Stimulated activated CD4-positive, alpha-beta T cell treated with anti-CD3 and anti-CD28 coated beads, Interleukin-12 subunit alpha, Interleukin-12 subunit beta, amount 100 ng/mL, for 24 hours (primary cell): ENCODE measurements around the gene ERBB4.

Experiments
- DNase-seq, 2 experiments: peaks; one replicate each; pipeline ENCODE4 v3.0.0-alpha.2; 2020; ENCODE audit warnings: low read depth in 2 of 2

ERBB4 gene

DNA sequence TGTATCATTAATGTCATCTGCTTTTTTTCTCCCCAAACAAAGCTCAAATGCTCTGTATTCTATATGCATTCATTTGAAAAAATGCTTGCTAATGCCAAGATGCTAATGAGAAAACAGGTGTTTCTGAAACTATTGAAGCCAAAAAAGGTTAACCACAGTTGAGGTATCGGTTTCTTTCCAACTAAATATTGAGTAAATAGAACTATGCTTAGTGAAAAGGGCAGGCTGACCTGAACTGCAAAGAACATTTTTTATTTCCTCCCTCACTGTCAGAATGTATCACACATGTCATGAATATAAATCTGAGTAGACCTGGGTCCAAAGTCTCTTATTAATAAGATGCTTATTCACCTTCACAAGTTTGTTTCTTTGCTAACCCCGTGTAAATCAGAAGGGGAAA, 1115.6 kb downstream of the ERBB4 start:
- DNase-seq = no peak

GRCh38 chr2:211417544-211417943, 1121.1 kb downstream of the ERBB4 start:
- no peak for DNase-seq

GRCh38 chr2:211416373-211416772, 1122.2 kb downstream of the ERBB4 start:
- DNase-seq = no peak

GRCh38 chr2:211413746-211414145, 1124.9 kb downstream of the ERBB4 start:
- no peak for DNase-seq

GRCh38 chr2:211408483-211408891, 1130.1 kb downstream of the ERBB4 start:
- no peak for DNase-seq

GRCh38 chr2:211407076-211407475, 1131.5 kb downstream of the ERBB4 start:
- DNase-seq = no peak

DNA sequence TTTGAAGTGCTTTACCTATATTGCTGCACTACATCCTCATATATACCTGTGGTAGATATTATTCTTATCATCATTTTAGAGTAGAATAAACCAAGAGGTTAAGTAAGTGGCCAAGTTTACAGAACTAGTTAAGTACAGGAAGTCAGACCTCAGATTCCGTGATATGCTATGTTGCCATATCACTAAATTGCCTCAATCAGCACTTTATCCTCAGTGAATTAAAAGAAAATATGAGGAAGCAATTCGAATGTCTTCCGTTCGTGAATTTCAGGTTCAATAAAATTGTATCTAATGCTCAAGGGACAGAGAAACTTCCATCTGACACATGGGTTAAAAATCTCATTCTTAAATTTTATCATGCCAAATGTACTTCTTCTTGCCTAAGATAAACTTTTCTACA, 1133.6 kb downstream of the ERBB4 start:
- no peak for DNase-seq

DNA sequence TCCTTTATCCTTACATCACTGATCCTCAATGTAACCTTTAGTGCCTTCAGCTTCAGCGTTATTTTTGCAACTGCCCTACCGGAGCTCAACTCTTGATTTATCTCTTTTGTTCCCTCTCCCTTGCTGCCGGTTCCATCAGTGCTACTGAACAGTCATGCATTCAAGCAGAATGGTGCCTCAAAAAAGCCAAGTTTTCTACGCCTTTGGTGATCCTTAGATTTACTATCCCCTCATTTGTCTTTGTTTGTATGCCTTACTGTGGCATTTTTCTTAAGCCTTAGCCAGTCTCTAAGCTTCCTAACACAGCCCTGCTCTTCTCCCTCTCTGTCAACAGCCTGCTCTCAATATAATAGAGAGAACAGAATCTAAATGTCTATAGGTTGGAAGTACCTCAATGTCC, 1134.5 kb downstream of the ERBB4 start:
- DNase-seq = no peak

DNA sequence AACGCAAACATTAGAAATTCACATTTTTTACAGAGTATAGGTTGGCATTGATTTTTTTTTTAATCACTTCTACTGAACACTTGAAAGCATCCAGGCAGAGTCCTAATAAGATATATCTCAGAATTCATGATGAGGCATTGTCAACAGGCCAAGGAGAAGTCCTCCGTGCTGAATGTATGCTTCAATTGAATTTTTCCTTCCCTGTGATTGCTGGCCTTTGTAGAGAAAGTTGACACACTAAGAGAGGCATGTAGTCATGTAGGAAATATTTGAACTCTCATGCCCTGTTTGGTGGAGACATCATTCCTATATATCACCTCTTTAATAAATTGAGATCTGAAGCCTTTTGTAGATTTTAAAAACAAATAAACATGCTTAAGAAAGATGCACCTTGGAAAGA, 1137.3 kb downstream of the ERBB4 start:
- no peak for DNase-seq

DNA sequence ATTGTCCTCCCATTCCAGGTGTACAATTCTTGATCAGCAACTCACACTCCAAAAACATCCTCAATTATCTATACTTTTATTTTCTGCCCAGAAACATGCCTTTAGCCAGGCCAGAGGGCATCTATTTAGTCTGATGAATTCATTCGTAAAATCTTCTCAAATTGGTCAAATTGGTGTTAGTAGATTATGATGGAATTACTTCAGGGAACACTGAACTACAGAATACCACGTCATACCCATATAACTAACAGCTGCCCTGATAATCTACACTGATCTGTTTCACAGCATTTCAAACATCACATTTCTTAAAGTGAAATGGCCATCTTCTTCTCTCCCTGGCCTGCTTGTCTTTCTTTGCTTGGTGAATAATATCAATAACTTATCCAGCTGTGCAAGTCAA, 1140.8 kb downstream of the ERBB4 start:
- no peak for DNase-seq

DNA sequence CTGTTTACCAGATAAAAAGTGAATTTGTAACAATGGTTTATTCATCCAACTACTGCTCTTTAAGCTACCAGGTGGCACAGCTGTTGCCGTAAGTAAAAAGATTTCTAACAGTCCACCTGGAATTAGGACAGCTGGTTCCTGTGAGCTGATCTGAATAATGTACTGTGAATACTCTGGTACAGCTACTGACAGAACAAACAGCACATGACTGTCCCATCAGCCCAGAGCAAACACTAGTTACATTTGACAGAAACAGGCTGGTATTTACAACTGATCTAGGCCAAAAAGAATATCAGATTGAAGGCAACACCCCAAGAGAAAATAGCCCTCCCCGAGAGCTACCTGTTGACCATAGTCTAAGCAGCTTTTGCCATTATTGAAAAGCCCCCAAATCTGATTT, 1141.8 kb downstream of the ERBB4 start:
- no peak for DNase-seq

GRCh38 chr2:211391189-211391567, 1147.4 kb downstream of the ERBB4 start:
- no peak for DNase-seq

DNA sequence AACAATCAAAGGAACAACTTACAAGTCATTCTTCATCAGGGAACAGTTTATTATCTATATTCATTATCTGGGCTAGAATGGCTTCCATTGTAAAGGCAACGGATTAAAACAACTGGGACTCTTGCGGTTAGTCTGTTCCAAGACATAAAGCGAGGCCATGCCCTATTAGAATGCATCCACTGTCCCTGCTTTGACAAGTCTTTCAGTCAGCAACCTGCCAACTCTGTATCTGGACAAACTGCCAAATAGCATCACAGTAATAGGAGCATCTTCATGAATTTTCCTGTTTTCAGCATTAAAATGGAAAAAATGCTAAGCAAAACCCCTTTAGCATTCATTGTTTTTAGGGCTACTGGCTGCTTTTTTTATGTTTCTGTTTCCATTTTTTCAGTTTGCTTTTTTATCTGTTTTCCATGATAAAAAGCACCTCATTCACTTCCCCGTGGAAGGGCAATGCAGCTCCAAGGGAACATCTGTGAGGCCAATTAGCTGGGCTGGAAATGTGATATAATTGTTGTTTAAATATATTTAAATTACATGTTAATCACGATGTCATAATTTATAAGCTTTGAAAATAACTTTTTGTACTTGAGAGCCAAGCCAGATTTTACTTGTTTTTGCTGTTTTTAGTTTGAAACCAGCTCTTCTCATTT, 1147.9 kb downstream of the ERBB4 start:
- no peak for DNase-seq

GRCh38 chr2:211387734-211388133, 1150.9 kb downstream of the ERBB4 start:
- no peak for DNase-seq

DNA sequence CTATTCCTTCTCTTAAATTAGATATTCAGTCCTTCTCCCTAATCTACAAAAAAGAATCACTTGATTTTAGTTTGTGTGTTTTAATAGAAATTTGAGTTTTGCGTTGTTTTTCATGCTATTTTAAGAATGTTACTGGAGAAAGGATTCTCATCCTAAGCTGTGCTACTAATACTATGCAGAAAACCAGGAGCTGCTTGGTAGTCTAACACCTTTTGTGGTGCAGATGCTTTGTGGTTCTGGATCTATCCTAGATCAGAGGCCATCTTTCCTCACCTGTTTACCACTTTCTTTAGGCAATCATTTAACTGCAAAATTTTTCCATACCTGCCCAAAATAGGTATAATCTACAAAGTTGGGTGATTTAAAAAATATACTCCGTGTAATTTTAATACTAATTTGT, 1158.6 kb downstream of the ERBB4 start:
- no peak for DNase-seq

- DNase-seq = no peak
Observed at GRCh38 chr2:211376410-211376809, 1162.2 kb downstream of the ERBB4 start.

DNA sequence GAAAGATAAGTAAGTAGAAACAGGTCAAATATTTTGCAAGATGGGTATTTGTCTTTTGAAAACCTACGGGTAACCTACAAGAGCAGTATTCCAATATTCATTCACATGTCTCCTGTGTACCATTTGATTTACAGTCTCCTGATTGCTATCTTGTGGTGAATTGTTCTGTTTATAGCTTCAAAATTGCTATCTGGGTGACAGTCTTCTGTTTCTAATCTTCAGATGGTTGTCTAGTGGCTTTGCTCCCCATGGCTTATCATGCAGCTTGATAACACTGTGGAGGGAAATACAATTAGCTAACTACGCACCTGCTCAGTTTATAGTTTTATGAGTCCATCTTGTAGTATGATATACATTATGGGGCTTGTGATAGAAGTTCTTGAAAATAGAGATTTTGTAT, 1165.4 kb downstream of the ERBB4 start:
- DNase-seq = no peak

- DNase-seq = no peak
Observed at GRCh38 chr2:211371465-211371864, 1167.1 kb downstream of the ERBB4 start.

DNA sequence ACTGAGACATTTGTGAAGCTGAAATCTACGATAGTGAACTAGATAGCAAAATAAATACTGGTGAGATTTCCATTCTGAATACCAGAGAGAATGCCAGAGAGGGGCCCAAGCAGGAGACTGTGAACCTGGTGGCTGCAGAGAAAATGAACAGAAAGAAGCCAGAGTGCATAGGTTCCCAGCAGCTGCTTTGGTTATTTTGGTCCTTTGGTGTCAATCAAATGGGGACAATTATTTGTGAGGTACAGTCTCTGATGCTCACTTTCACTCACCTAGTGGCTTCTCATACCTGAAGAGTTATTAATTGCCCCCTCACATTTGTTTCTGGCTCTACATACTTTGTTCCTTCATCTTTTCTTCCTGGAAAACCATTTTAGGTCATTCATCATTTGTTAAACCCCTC, 1170.1 kb downstream of the ERBB4 start:
- DNase-seq = no peak

DNA sequence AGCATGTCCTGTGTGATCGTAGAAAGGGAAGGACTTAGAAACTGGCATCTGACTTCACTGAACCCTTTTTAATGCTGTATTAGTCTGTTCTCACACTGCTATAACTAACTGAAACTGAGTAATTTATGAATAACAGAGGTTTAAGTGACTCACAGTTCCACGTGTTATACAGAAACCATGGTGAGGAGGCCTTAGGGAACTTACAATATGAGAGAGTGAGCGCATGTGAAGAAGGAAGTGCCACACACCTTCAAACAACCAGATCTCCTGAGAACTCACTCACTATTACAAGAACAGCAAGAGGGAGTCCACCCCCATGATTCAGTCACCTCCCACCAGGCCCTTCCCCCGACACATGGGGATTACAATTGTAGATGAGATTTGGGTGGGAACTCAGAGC, 1170.9 kb downstream of the ERBB4 start:
- DNase-seq = no peak

DNA sequence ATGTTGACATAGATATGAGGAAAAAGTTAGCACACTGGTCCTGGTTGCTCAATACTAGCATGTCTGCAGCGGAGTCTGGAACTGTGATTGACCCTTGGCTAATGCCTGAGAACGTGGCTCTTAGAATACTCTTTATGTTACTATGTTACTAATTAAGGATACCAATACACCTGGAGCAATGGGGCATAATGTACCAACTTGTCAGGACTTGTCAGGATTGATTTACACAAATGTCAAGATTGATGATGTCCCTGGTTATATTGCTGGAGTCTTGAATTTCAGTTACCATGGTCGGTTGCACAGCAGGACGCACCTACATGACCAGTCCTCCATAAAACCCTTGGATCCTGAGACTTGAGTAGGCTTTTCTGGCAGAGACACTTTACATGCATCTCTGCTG, 1171.3 kb downstream of the ERBB4 start:
- DNase-seq = no peak

GRCh38 chr2:211364911-211365310, 1173.7 kb downstream of the ERBB4 start:
- no peak for DNase-seq

- no peak for DNase-seq
Observed at GRCh38 chr2:211361383-211361782, 1177.2 kb downstream of the ERBB4 start.

GRCh38 chr2:211359347-211359746, 1179.3 kb downstream of the ERBB4 start:
- DNase-seq = no peak
